Transverse colon (tissue), 4 donors: ENCODE data around the gene HDDC3. TPM values are rescaled to one million over a fixed set of nuclear protein-coding genes. Genes with fewer than 3 reads are reported as not detected.
A peak's percentile ranks its signal among the peaks of the same experiment; 100 is the strongest.

Source experiments
- DNase-seq: peaks from one replicate; pipeline ENCODE4 v3.0.0-alpha.2; 2019
- H3K27ac ChIP-seq, 4 donors: fragments of 200-600 bp; sonication (generic); 2 replicates each; pipeline ENCODE4 v1.5.1; 2016 to 2018; ENCODE audit warnings: inconsistent platforms in 4 of 4
- H3K27me3 ChIP-seq: fragments of 200-600 bp; sonication (generic); 2 replicates; pipeline ENCODE4 v1.5.1; 2017; ENCODE audit warnings: inconsistent platforms
- H3K36me3 ChIP-seq, 4 donors: fragments of 200-600 bp; sonication (generic); 2 replicates each; pipeline ENCODE4 v1.5.1; 2017 to 2019; ENCODE audit warnings: inconsistent platforms in 4 of 4
- H3K4me1 ChIP-seq, 4 donors: fragments of 200-600 bp; sonication (generic); 2 replicates each; pipeline ENCODE4 v1.5.1; 2017 to 2020; ENCODE audit warnings: inconsistent platforms in 4 of 4
- H3K4me3 ChIP-seq, 4 donors: fragments of 200-600 bp; sonication (generic); 1 replicate in 1 of 4; 2 replicates in 3 of 4; pipeline versions ENCODE4 v1.5.1 to v1.6.1; 2017 to 2019; ENCODE audit warnings: inconsistent platforms in 4 of 4
- H3K9me3 ChIP-seq, 2 donors: fragments of 200-600 bp; sonication (generic); 2 replicates each; pipeline ENCODE4 v1.5.1; 2017 to 2019; ENCODE audit warnings: inconsistent platforms in 2 of 2
- CTCF ChIP-seq, 5 experiments: fragments of 200-600 bp in 3 of 5; fragments of 450-650 bp in 2 of 5; sonication (generic) in 3 of 5; IDR thresholded peaks; 1 replicate in 2 of 5; 2 replicates in 3 of 5; pipeline ENCODE4 v1.5.1; 2016 to 2017; ENCODE audit warnings: antibody characterized with exemption in 5 of 5, inconsistent platforms in 3 of 5, mild to moderate bottlenecking in 2 of 5, moderate library complexity in 1 of 5
- EP300 ChIP-seq: sonication (generic); formaldehyde crosslinking; IDR thresholded peaks from one replicate; pipeline ENCODE4 v1.6.1; 2017; ENCODE audit warnings: antibody characterized with exemption, low read depth
- POLR2A ChIP-seq: fragments of 450-650 bp; IDR thresholded peaks from one replicate; pipeline ENCODE4 v1.6.1; 2016; ENCODE audit warnings: antibody characterized with exemption, mild to moderate bottlenecking, moderate library complexity
- POLR2AphosphoS5 ChIP-seq, 3 donors: sonication (generic); formaldehyde crosslinking; IDR thresholded peaks; one replicate each; pipeline ENCODE4 v1.6.1; 2016; ENCODE audit warnings: antibody characterized with exemption in 3 of 3
- WGBS, 2 donors: methylation state at CpG; one replicate each; pipeline ENCODE4 v1.1.5; 2018; ENCODE audit warnings: low coverage in 1 of 2; 5-methylcytosine and 5-hydroxymethylcytosine counted together
- in situ Hi-C, 4 donors: fragments of 200-750 bp; cut with MboI; loops; one replicate each; pipeline versions ENCODE4 v1.15.0 to v1.15.1; 2017; ENCODE audit warnings: low sequenced_read_pairs in 3 of 4, low pct_ligation_motif_present in 1 of 4, low pct_unique_long_range_greater_than_20kb in 1 of 4
- intact Hi-C: fragments of 100-400 bp; cut with DNase I; formaldehyde crosslinking; loops from one replicate; pipeline ENCODE4 v1.15.1; 2023; ENCODE audit warnings: low total_unique reads
- total RNA-seq, 4 donors: library from RNA; depleted of rRNA; stranded (reverse); fragments of >200 nt; gene quantifications; one replicate each; pipeline ENCODE4 v1.1.0, GENCODE V29; 2016

The HDDC3 gene
- total RNA-seq, 4 donors from 2014 or later, result 13.8 to 21.8 (median 17.9) TPM

GRCh38 chr15:90959894-90960293 is 27.5 kb upstream of the HDDC3 start:
- H3K4me3 ChIP-seq, result no peak overlapping the region
- no peak for DNase-seq
- intact Hi-C loops, result loop anchor here (10.0 kb wide), 2 partner anchors 75 to 315 kb away; no protein-coding TSS in a partner anchor
- WGBS, 2 donors, result 74% methylated on average over 5 of the region's 5 CpGs; no CpG with 5 or more reads in 1 of the 2 donors
- H3K9me3 ChIP-seq, result no peaks in the 10 kb centered on the region
- no peak for TF ChIP-seq CTCF (IDR thresholded peaks at IDR 0.05)
- H3K27me3 ChIP-seq, result no peaks in the 10 kb centered on the region
- in situ Hi-C loops, result loop anchor here in 3 of 4 donors (10.0 to 25.0 kb wide), 2 partner anchors 302 to 315 kb away; no protein-coding TSS in a partner anchor
- peak overlapping the region in 3 of 4 donors; percentile 5 to 53 (median 40) for H3K27ac ChIP-seq
- H3K36me3 ChIP-seq, result peaks cover 0 to 12% (median 0%) of the 10 kb centered on the region in 4 donors
- peaks cover 11 to 29% (median 20%) of the 10 kb centered on the region in 4 donors for H3K4me1 ChIP-seq

- in situ Hi-C loops, result loop anchor here in 3 of 4 donors (10.0 to 25.0 kb wide), 2 partner anchors 303 to 316 kb away; no protein-coding TSS in a partner anchor
- DNase-seq, result no peak
- intact Hi-C loops, result loop anchor here (10.0 kb wide), 1 partner anchor 316 kb away; no protein-coding TSS in a partner anchor
- Histone ChIP-seq H3K36me3 (peaks cover 0 to 12% (median 0%) of the 10 kb centered on the region in 4 donors), H3K9me3 (no peaks in the 10 kb centered on the region), H3K27me3 (no peaks in the 10 kb centered on the region), H3K27ac (peak overlapping the region in 1 of 4 donors; percentile 48), H3K4me3 (no peak overlapping the region), H3K4me1 (peaks cover 11 to 32% (median 20%) of the 10 kb centered on the region in 4 donors)
- no peak for TF ChIP-seq EP300
- TF ChIP-seq POLR2AphosphoS5 (IDR thresholded peaks at IDR 0.05), result no peak
- TF ChIP-seq POLR2A, result no peak
- no peak for TF ChIP-seq CTCF (IDR thresholded peaks at IDR 0.05)
- WGBS, 2 donors, result 83 to 93% methylated on average over 2 to 8 of the region's 8 CpGs
Measured at GRCh38 chr15:90959028-90959595, 26.8 kb upstream of the HDDC3 start.

- 84% methylated on average over 6 of the region's 6 CpGs; no CpG with 5 or more reads in 1 of the 2 donors for WGBS, 2 donors
- Histone ChIP-seq H3K27me3 (no peaks in the 10 kb centered on the region), H3K4me1 (peaks cover 11 to 32% (median 20%) of the 10 kb centered on the region in 4 donors), H3K4me3 (peak overlapping the region in 2 of 4 donors; percentile 62 to 67), H3K36me3 (peaks cover 0 to 12% (median 0%) of the 10 kb centered on the region in 4 donors), H3K27ac (peak overlapping the region in 1 of 4 donors; percentile 93), H3K9me3 (no peaks in the 10 kb centered on the region)
- intact Hi-C loops, result loop anchor here (10.0 kb wide), 1 partner anchor 317 kb away; no protein-coding TSS in a partner anchor
- in situ Hi-C loops, result loop anchor here in 3 of 4 donors (10.0 to 25.0 kb wide), 2 partner anchors 305 to 317 kb away; no protein-coding TSS in a partner anchor
- no peak for DNase-seq
- TF ChIP-seq CTCF (IDR thresholded peaks at IDR 0.05) (no peak), POLR2A (no peak), EP300 (no peak), POLR2AphosphoS5 (IDR thresholded peaks at IDR 0.05) (no peak)
Measured at GRCh38 chr15:90957791-90958190, 25.4 kb upstream of the HDDC3 start.

DNA sequence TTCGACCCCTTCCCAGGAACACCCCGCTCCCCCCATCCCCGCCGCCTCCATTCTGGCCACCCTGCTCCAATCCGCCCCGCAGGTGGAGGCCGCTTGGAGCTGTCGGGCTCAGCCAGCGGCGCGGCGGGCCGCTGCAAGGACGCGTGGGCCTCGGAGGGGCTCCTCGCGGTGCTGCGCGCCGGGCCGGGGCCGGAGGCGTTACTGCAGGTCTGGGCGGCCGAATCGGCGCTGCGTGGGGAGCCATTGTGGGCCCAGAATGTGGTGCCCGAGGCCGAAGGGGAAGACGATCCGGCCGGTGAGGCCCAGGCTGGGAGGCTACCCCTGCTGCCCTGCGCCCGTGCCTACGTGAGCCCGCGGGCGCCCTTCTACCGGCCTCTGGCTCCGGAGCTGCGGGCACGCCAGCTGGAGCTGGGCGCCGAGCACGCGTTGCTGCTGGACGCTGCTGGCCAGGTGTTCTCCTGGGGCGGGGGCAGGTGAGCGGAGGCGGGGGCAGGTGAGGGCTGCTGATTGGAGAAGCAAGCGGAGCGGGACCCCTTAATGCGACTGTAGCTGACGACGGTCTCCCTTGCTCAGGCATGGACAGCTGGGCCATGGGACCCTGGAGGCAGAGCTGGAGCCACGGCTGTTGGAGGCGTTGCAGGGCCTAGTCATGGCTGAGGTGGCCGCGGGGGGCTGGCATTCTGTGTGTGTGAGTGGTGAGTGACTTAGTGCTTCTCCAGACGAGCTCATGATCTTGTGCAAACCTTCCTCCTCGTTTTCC is 24.9 kb upstream of the HDDC3 start:
- Histone ChIP-seq H3K4me3 (peak overlapping the region; percentile 43 to 67 (median 64)), H3K4me1 (peaks cover 11 to 32% (median 20%) of the 10 kb centered on the region in 4 donors), H3K9me3 (no peaks in the 10 kb centered on the region), H3K36me3 (peaks cover 0 to 11% (median 0%) of the 10 kb centered on the region in 4 donors), H3K27me3 (no peaks in the 10 kb centered on the region), H3K27ac (peak overlapping the region; percentile 64 to 98 (median 84))
- WGBS, 2 donors, result 47% methylated on average over 31 of the region's 63 CpGs; no CpG with 5 or more reads in 1 of the 2 donors
- no peak for TF ChIP-seq EP300
- no peak for TF ChIP-seq POLR2AphosphoS5 (IDR thresholded peaks at IDR 0.05)
- no peak for TF ChIP-seq POLR2A
- no peak for TF ChIP-seq CTCF (IDR thresholded peaks at IDR 0.05)
- in situ Hi-C loops, result loop anchor here in 3 of 4 donors (10.0 to 25.0 kb wide), 2 partner anchors 305 to 318 kb away; no protein-coding TSS in a partner anchor
- DNase-seq, result no peak
- intact Hi-C loops, result loop anchor here (10.0 kb wide), 1 partner anchor 318 kb away; no protein-coding TSS in a partner anchor
